ENCODE measurements around the gene GLRX3. TPM values are rescaled to one million over a fixed set of nuclear protein-coding genes. Genes with fewer than 3 reads are reported as not detected.
A peak's percentile ranks its signal among the peaks of the same experiment; 100 is the strongest.
"Not testable (repeated sequence)": the region's sequence is repeated elsewhere in the genome, so short reads cannot be mapped to it uniquely, and the experiment has no call there.

The GLRX3 gene
- total and polyA plus RNA-seq, 5 donors from 2014 or later = 41.4 to 123 (median 96.8) TPM

DNA sequence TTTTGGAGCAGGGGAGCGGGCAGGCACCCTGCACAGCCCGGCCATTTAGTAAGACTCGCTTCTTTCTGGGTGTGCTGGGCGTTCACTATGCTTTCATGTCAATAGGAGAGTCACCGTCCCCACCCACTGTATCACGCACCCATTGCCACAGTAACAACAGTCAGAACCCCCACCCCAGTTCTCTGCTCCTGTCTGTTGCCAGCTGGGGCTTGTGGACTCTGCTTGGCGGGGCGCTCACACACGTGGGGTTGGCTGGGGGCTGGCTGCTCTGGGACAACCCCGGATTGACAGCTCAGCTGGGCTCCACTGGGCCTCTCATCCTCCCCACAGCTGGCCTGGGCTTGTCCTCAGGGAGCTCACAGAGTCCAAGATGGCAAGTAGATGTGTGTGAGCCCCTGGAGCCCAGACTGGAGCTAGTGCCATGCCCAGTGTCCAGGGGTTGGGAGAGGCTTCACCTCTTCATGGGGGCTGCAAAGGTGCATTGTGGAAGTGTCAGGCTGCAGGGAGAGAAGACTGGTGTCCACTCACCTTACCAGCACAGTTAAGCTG lies 59.6 kb downstream of the GLRX3 start:
- peaks cover 0 to 1% (median 0%) of the 10 kb centered on the region in 7 donors for H3K9me3 Mint-ChIP-seq
- Histone ChIP-seq H3K4me3 (ENCODE audit: low read depth, low read length) (no peak overlapping the region), H3K9me3 (ENCODE audit: control insufficient read depth in 2 of 2, low read length in 2 of 2) (no peaks in the 10 kb centered on the region), H3K27me3 (ENCODE audit: control insufficient read depth, insufficient read depth, low read length) (no peaks in the 10 kb centered on the region), H3K27ac (ENCODE audit: insufficient read depth, low read length, poor library complexity, severe bottlenecking) (no peak overlapping the region), H3K36me3 (ENCODE audit: control insufficient read depth, insufficient read depth, low read length) (no peaks in the 10 kb centered on the region), H3K4me1 (ENCODE audit: control insufficient read depth, insufficient read depth, low read length, poor library complexity, severe bottlenecking) (no peaks in the 10 kb centered on the region)
- no peak for ATAC-seq (ENCODE audit: low read depth in 2 of 2)
- no peak overlapping the region for H3K4me3 Mint-ChIP-seq
- H3K36me3 Mint-ChIP-seq = no peaks in the 10 kb centered on the region
- no peak for DNase-seq
- H3K27ac Mint-ChIP-seq = no peak overlapping the region
- H3K27me3 Mint-ChIP-seq = peaks cover 3% of the 10 kb centered on the region
- H3K4me1 Mint-ChIP-seq = peaks cover 0 to 10% (median 3%) of the 10 kb centered on the region in 4 donors

DNA sequence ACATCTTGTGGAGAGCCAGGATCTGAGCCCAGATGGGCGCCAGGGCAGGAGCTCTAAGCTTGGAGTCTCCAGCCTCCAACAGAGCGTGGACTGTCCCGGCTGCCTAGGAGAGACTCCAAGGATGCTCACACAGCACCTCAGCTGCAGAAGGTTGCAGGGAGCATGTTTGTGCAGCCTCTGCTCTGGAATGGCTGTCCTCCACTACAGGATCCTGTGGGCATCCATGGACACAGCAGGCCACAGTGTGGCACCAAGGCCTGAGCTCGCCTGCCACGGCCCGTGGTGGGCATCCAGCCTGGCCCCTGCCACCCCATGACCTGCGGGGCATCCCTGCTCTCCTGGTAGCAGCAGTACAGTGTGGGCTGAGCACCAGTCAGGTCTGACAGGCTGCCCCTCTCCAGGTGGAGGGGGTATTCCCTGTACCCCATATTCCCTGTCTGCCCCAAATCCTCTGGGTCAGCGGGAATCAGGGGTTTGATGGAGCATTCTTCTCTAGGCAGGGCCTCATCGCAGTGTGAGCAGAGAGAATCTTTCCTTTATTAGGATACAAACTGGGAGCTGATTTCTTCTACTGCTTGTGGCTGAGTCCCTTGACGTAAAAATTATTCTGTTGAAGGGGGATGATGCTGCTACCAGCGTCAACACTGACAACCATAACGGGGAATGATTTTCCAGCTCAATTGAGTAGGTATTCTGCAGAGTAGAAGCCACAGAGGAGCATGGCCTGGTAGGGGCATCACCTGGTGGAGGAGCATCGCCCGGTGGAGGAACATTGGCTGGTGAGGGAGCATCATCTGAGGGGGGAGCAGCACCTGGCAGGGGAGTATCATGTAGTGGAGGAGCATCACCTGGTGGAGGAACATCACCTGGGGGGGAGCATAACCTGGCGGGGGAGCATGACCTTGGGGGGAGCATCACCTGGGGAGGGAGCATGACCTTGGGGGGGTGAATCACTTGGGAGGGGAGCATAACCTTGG lies 60.6 kb downstream of the GLRX3 start:
- DNase-seq = no peak

DNA sequence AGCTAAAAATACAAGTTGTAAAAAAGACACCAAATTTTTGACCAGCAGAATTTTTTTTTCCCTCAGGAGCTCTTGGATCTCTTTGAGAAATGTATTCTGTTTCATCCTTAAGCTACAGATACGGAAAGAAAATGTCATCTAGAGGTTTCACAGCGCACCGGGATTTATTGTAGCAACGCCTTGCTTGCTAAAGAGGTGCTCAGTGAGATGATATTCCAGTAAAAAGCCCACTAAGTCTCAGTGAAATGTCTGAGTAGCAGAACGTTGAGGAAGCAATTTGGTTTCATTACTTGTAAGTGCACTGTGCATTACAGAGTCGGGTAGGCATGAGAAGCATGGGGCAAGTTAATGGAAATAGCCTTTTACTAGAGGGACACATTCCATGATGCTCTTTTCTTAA lies 62.5 kb downstream of the GLRX3 start:
- peak overlapping the region in 1 of 3 donors; percentile 23 for H3K27ac Mint-ChIP-seq
- Histone ChIP-seq H3K9me3 (ENCODE audit: control insufficient read depth in 2 of 2, low read length in 2 of 2) (no peaks in the 10 kb centered on the region), H3K27me3 (ENCODE audit: control insufficient read depth, insufficient read depth, low read length) (no peaks in the 10 kb centered on the region), H3K4me1 (ENCODE audit: control insufficient read depth, insufficient read depth, low read length, poor library complexity, severe bottlenecking) (no peaks in the 10 kb centered on the region), H3K36me3 (ENCODE audit: control insufficient read depth, insufficient read depth, low read length) (no peaks in the 10 kb centered on the region), H3K4me3 (ENCODE audit: low read depth, low read length) (no peak overlapping the region), H3K27ac (ENCODE audit: insufficient read depth, low read length, poor library complexity, severe bottlenecking) (no peak overlapping the region)
- H3K4me3 Mint-ChIP-seq = no peak overlapping the region
- peaks cover 0 to 1% (median 0%) of the 10 kb centered on the region in 7 donors for H3K9me3 Mint-ChIP-seq
- DNase-seq (no peak), ATAC-seq (ENCODE audit: low read depth in 2 of 2) (no peak)
- H3K36me3 Mint-ChIP-seq = no peaks in the 10 kb centered on the region
- H3K4me1 Mint-ChIP-seq = no peaks in the 10 kb centered on the region
- peaks cover 8% of the 10 kb centered on the region for H3K27me3 Mint-ChIP-seq

More for the DNA sequence above, 60.6 kb downstream of the GLRX3 start:
- H3K4me1 Mint-ChIP-seq = peaks cover 0 to 2% (median under 1%) of the 10 kb centered on the region in 4 donors
- no peaks in the 10 kb centered on the region for H3K4me1 ChIP-seq (ENCODE audit: control insufficient read depth, insufficient read depth, low read length, poor library complexity, severe bottlenecking)
- H3K27me3 Mint-ChIP-seq = peaks cover 8% of the 10 kb centered on the region
- H3K27ac ChIP-seq (ENCODE audit: insufficient read depth, low read length, poor library complexity, severe bottlenecking) = no peak overlapping the region
- no peaks in the 10 kb centered on the region for H3K36me3 Mint-ChIP-seq
- H3K27ac Mint-ChIP-seq = no peak overlapping the region
- ATAC-seq (ENCODE audit: low read depth in 2 of 2) = no peak
- no peaks in the 10 kb centered on the region for H3K9me3 ChIP-seq (ENCODE audit: control insufficient read depth in 2 of 2, low read length in 2 of 2)
- no peak overlapping the region for H3K4me3 ChIP-seq (ENCODE audit: low read depth, low read length)
- H3K4me3 Mint-ChIP-seq = no peak overlapping the region
- no peaks in the 10 kb centered on the region for H3K27me3 ChIP-seq (ENCODE audit: control insufficient read depth, insufficient read depth, low read length)
- H3K9me3 Mint-ChIP-seq = peaks cover 0 to 1% (median 0%) of the 10 kb centered on the region in 7 donors
- no peaks in the 10 kb centered on the region for H3K36me3 ChIP-seq (ENCODE audit: control insufficient read depth, insufficient read depth, low read length)

DNA sequence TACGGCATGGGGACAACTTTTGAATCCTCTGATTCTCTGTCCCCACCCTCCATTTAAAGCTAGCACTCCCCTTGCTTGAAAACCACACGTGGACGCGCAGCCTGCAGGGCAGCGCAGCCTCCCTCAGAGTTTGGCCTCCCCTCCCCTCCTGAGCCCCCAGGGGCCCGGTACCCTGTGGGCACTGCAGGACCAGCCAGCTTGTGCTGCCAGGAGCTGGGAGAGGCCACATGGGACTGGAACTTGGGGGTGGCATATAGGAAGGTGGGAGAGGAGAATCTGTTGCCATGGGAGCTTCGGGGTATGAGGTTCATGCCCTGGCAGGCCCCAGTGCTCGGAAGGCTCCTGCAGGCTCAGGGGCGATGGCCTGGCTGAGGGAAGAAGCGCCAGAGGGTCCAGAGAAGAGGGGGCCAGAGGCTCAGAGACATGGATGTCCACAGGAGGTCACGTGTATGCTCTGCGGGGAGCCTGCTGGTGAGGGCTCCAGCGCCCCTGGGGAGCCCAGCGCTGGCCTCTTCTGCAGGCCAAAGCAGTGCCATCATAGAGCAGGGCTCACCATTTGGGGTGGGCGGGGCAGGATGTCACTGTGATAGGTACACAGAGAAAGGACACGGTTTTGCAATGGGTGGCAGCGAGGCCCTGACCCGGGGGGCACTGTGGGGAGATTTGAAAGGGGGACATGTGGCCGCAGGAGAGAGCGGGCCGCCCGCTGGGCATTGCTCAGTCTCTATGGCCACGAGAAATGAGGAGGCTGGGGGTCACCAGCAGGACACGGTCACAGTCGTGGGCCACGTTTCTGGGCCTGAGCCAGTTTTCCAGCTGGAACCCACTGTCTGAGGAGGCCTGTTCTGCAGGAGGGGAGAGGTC lies 64.2 kb downstream of the GLRX3 start:
- Histone ChIP-seq H3K9me3 (ENCODE audit: control insufficient read depth in 2 of 2, low read length in 2 of 2) (no peaks in the 10 kb centered on the region), H3K27me3 (ENCODE audit: control insufficient read depth, insufficient read depth, low read length) (no peaks in the 10 kb centered on the region), H3K27ac (ENCODE audit: insufficient read depth, low read length, poor library complexity, severe bottlenecking) (no peak overlapping the region), H3K4me1 (ENCODE audit: control insufficient read depth, insufficient read depth, low read length, poor library complexity, severe bottlenecking) (no peaks in the 10 kb centered on the region), H3K36me3 (ENCODE audit: control insufficient read depth, insufficient read depth, low read length) (no peaks in the 10 kb centered on the region), H3K4me3 (ENCODE audit: low read depth, low read length) (no peak overlapping the region)
- no peaks in the 10 kb centered on the region for H3K36me3 Mint-ChIP-seq
- no peak overlapping the region for H3K4me3 Mint-ChIP-seq
- peaks cover 8% of the 10 kb centered on the region for H3K27me3 Mint-ChIP-seq
- H3K27ac Mint-ChIP-seq = no peak overlapping the region
- H3K4me1 Mint-ChIP-seq = no peaks in the 10 kb centered on the region
- ATAC-seq (ENCODE audit: low read depth in 2 of 2) = no peak
- no peaks in the 10 kb centered on the region for H3K9me3 Mint-ChIP-seq
- DNase-seq = no peak

DNA sequence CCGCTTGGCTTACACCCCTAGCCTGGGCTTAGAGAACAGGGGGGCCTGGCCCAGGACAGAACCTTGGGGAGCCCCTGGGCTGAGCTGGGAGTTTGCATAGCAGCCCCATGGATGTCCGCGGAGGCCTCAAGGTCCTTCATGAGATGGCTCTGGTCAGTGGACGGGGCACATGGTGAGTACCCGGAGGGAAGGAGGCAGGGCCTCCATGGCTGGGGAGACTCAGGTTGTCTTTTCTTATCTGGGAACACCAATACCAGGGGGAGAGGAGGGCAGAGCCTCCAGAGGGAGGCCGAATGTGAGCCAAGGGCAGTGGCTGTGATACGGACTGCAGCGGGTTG lies 64.8 kb downstream of the GLRX3 start:
- Mint-ChIP-seq H3K4me3 (no peak overlapping the region), H3K9me3 (no peaks in the 10 kb centered on the region), H3K36me3 (no peaks in the 10 kb centered on the region), H3K27ac (no peak overlapping the region), H3K4me1 (no peaks in the 10 kb centered on the region), H3K27me3 (peaks cover 8% of the 10 kb centered on the region)
- H3K36me3 ChIP-seq (ENCODE audit: control insufficient read depth, insufficient read depth, low read length) = no peaks in the 10 kb centered on the region
- peak in 1 of 2 donors; percentile 19 for ATAC-seq (ENCODE audit: low read depth in 2 of 2)
- no peaks in the 10 kb centered on the region for H3K27me3 ChIP-seq (ENCODE audit: control insufficient read depth, insufficient read depth, low read length)
- no peak for DNase-seq
- no peaks in the 10 kb centered on the region for H3K4me1 ChIP-seq (ENCODE audit: control insufficient read depth, insufficient read depth, low read length, poor library complexity, severe bottlenecking)
- no peaks in the 10 kb centered on the region for H3K9me3 ChIP-seq (ENCODE audit: control insufficient read depth in 2 of 2, low read length in 2 of 2)
- H3K4me3 ChIP-seq (ENCODE audit: low read depth, low read length) = no peak overlapping the region
- H3K27ac ChIP-seq (ENCODE audit: insufficient read depth, low read length, poor library complexity, severe bottlenecking) = no peak overlapping the region

DNA sequence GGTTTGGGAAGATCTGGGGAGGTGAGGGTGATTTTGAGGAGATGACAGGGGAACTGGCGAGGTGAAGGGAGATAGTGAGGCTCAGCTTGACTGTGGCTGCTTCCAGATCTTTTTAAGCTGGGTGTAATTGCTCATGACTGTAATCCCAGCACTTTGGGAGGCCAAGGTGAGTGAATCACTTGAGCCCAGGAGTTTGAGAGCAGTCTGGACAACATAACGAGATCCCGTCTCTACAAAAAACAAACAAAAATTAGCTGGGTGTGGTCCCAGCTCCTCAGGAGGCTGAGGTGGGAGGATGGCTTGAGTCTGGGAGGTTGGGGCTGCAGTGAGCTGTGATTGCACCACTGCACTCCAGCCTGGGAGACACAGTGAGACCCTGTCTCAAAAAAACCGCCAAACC lies 66.0 kb downstream of the GLRX3 start:
- H3K27ac Mint-ChIP-seq; H3K27ac ChIP-seq (ENCODE audit: insufficient read depth, low read length, poor library complexity, severe bottlenecking); H3K9me3 Mint-ChIP-seq; H3K36me3 ChIP-seq (ENCODE audit: control insufficient read depth, insufficient read depth, low read length); H3K27me3 ChIP-seq (ENCODE audit: control insufficient read depth, insufficient read depth, low read length); H3K36me3 Mint-ChIP-seq; H3K27me3 Mint-ChIP-seq; H3K4me3 Mint-ChIP-seq; H3K4me1 Mint-ChIP-seq; ATAC-seq (ENCODE audit: low read depth in 2 of 2); H3K4me3 ChIP-seq (ENCODE audit: low read depth, low read length); DNase-seq; H3K4me1 ChIP-seq (ENCODE audit: control insufficient read depth, insufficient read depth, low read length, poor library complexity, severe bottlenecking); H3K9me3 ChIP-seq (ENCODE audit: control insufficient read depth in 2 of 2, low read length in 2 of 2): not testable (repeated sequence)

DNA sequence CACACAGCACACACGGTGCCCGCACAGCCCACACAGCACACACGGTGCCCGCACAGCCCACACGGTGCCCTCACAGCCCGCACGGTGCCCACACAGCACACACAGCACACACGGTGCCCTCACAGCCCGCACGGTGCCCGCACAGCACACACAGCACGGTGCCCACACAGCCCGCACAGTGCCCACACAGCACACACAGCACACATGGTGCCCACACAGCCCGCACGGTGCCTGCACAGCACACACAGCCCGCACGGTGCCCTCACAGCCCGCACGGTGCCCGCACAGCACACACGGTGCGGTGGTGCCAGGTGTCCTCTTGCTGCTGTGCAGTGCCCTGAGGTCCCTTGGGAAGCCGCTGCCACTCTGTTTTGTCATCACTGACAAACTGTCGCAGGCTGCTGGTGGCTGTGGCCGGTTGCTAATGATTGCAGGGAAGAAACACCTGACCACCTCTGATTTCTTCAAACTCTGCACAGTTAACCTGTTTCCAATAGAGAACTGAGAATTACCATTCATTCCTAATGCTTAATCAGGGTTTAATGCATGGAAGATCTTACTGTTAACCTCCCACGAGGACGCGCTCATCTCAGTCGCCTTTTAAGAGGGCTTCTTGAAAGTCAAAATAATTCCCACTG lies 66.9 kb downstream of the GLRX3 start:
- no peak overlapping the region for H3K27ac Mint-ChIP-seq
- no peaks in the 10 kb centered on the region for H3K36me3 Mint-ChIP-seq
- Histone ChIP-seq H3K4me1 (ENCODE audit: control insufficient read depth, insufficient read depth, low read length, poor library complexity, severe bottlenecking) (no peaks in the 10 kb centered on the region), H3K9me3 (ENCODE audit: control insufficient read depth in 2 of 2, low read length in 2 of 2) (no peaks in the 10 kb centered on the region), H3K27ac (ENCODE audit: insufficient read depth, low read length, poor library complexity, severe bottlenecking) (no peak overlapping the region), H3K36me3 (ENCODE audit: control insufficient read depth, insufficient read depth, low read length) (no peaks in the 10 kb centered on the region), H3K4me3 (ENCODE audit: low read depth, low read length) (no peak overlapping the region), H3K27me3 (ENCODE audit: control insufficient read depth, insufficient read depth, low read length) (no peaks in the 10 kb centered on the region)
- ATAC-seq (ENCODE audit: low read depth in 2 of 2) (no peak), DNase-seq (no peak)
- H3K27me3 Mint-ChIP-seq = peaks cover 8% of the 10 kb centered on the region
- no peaks in the 10 kb centered on the region for H3K4me1 Mint-ChIP-seq
- no peak overlapping the region for H3K4me3 Mint-ChIP-seq
- no peaks in the 10 kb centered on the region for H3K9me3 Mint-ChIP-seq

All from CD4-positive, CD25-positive, alpha-beta regulatory T cell (primary cell).